Ovary (tissue), 3 donors: ENCODE results near the gene PHEX.

Experiments used
- CTCF ChIP-seq, 3 donors: fragments of 450-650 bp in 2 of 3; fragments of 200-600 bp in 1 of 3; IDR thresholded peaks; one replicate each; pipeline versions ENCODE4 v1.5.1 to v1.8.0; 2016 to 2022; ENCODE audit warnings: antibody characterized with exemption in 3 of 3, mild to moderate bottlenecking in 1 of 3
- POLR2A ChIP-seq: fragments of 450-650 bp; IDR thresholded peaks from one replicate; pipeline ENCODE4 v1.6.1; 2017; ENCODE audit warnings: antibody characterized with exemption, mild to moderate bottlenecking, moderate library complexity
- donor health status: DM: no; HTN: no; CAD: no.

- TF ChIP-seq CTCF (IDR thresholded peaks at IDR 0.05) (no peak), POLR2A (no peak)
Measured at GRCh38 chrX:22087011-22087557, 55.0 kb downstream of the PHEX start.
